ENCODE results near the gene IGFL4.

The IGFL4 gene

GRCh38 chr19:46060012-46060411 is 19.2 kb upstream of the IGFL4 start:
- no peak for DNase-seq

- no peak for DNase-seq
These were observed 18.0 kb upstream of the IGFL4 start for GRCh38 chr19:46058778-46059177.

DNA sequence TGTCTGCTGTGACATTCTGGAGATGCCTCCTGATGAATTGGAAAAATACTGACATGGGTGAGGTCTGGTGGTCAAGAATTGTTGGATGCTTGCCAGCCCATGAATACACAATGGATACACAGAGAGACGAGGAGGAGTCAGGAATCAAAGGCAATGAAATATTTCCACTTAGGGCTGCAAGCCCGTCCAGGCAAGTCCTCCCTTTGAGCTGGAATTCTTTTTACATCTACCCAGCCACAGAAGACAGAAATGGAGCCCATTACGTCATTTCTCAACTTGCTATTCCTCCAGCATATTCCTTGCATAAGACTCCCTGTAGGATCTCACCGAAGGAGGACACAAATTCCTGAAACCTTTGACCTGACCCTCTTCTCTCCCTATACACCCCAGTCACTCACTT is 15.7 kb upstream of the IGFL4 start:
- no peak for DNase-seq

DNA sequence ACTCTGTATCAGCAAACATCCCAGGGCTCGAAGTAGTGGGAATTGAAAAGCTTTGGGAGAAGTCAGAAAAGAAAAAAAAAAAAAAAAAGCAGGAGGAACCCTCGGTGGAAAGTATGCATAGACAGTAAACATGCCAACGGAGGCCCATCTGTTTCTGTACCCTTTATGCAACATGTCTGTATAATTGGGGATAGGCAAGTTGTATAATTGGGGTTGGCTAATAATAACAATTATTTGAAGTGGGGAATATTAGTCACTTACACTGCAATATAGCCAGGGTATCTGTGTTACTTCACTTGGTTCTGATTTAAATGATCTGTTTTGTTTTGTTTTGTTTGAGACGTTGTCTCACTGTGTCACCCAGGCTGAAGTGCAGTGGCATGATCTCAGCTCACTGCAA is 12.1 kb upstream of the IGFL4 start:
- DNase-seq = no peak

DNA sequence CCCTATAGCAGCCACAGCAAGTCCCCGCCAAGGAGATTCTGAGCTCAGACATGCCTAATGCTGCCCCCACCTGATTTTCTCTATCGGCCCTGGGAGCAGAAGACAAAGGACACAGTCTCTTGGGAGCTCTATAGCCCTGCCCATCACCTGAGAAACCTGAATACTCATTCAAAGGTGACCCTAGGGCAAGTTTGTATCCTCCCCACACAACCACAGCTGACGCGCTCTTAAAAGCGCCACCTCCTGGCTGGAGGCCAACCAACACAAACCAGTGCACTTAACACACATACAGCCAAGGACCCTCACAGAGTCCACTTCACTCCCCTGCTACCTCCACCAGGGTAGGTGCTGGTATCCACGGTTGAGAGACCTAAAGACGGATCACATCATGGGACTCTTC is 8.8 kb upstream of the IGFL4 start:
- no peak for DNase-seq

DNA sequence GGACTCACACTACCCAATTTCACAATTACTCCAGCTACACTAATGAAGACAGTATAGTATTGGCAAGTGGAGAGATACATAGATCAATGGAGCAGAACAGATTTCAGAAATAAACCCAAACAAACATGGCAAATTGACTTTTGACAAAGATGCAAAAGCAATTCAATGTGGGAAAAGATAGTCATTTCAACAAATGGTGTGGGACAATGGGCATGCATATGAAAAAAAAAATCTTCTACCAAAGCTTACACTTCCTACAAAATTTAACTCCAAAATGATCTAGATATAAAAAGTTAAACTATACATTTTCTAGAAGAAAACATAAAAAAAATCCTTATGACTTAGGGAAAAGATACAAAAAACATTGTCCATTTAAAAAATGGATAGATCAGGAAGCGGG is 2.7 kb upstream of the IGFL4 start:
- no peak for DNase-seq

GRCh38 chr19:46042252-46042883 is 1.6 kb upstream of the IGFL4 start:
- no peak for DNase-seq

- no peak for DNase-seq
These were observed 677 bp downstream of the IGFL4 start for GRCh38 chr19:46040125-46040524.

DNA sequence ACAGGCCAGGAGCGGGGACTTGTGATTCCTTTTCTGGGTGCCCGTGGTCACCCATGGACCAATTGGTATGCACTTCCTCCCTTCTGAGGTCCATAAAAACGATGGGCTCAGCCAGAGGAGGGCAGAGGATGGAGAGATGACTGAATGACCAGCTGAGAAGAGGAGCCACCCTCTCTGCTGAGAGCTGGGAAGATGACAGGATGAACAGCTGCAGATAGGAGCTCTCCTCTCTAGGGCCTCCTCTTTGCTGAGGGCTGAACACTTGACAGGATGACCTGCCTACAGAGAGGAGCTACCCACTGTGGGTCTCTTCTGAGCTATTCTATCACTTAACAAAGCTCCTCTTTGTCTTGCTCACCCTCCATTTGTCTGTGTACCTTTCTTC is 4.1 kb downstream of the IGFL4 start:
- no peak for DNase-seq

- no peak for DNase-seq
These were observed 4.6 kb downstream of the IGFL4 start for GRCh38 chr19:46035986-46036743.

GRCh38 chr19:46035546-46035945 is 5.3 kb downstream of the IGFL4 start:
- DNase-seq = no peak

DNA sequence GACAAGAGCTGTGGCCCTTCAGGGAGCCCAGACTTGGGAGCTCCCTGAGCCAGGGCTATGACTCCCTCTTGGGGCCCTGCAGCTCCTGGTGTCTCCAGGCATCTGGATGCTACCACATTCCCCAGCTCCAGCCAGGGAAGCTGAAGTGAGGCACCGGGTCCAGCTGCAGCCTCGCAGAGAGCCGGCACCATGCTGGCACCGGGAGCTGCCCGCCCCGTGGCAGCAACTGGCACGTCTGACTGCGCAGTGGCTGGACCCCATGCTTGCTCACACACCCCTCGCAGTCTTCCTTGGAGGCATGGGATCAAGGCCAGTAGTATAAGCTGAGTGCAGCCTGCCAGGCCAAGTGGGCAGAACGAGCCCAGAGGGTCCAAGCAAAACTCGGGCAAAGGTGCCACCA is 7.4 kb downstream of the IGFL4 start:
- DNase-seq = no peak

DNA sequence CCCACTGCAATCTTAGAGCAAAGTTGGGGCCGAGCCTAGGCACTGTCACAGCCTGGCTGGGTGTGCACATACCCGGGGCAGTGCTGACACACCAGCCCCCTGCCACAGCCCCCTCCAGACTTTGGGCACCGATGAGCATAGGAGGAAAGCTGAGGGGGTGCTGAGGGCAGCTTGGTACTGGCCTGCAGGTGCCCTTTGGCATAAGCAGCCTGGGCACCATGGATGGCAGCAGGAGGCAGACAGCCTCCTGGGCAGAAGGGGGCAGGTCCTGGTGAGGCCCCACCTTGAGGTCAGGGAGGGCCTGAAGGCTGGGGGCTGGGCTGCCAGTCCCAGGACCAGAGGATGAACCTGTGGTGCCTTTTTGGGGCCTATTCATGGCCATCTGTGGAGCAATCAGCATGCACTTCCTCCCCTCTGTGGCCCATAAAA is 8.2 kb downstream of the IGFL4 start:
- no peak for DNase-seq

DNA sequence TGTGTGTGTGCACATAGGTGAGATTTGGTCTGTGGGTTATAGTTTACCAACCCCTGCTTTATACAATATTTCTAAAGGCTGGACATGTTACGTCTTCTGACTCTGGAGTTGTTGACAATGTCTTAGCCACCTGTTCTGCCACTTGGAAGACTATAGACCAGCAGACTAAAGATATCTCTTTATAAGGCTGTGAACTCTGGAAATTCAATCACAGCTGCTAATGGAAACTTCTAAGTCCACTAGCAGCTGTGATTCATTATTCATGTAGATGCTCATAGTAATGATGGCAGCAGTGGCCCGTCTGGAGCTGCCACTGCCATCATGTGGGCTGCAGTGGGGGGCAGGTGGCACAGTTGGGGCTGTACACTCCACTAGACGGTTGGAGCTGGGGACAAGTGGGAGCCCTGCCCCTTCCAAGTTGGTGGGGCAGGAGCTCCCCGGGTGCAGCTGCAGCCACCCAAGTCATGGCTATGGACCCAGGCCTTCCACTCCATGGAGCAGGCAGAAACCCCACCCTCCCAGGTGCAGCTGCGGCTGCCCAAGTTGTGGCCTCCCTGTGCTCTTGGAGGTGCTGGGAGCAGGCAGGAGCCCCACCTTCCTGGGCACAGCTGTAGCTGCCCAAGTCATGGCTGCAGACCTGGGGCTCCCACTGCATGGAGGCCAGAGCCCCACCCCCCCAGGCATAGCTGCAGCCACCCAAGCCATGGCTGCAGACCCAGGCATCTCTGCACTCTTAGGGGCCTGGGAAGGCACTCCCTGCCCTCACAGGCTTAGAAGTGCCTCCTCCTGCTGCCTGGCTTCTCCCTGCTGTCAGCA is 8.8 kb downstream of the IGFL4 start:
- DNase-seq = no peak

GRCh38 chr19:46030812-46031550 is 9.8 kb downstream of the IGFL4 start:
- no peak for DNase-seq

- DNase-seq = no peak
These were observed 15.0 kb downstream of the IGFL4 start for GRCh38 chr19:46025835-46026234.

DNA sequence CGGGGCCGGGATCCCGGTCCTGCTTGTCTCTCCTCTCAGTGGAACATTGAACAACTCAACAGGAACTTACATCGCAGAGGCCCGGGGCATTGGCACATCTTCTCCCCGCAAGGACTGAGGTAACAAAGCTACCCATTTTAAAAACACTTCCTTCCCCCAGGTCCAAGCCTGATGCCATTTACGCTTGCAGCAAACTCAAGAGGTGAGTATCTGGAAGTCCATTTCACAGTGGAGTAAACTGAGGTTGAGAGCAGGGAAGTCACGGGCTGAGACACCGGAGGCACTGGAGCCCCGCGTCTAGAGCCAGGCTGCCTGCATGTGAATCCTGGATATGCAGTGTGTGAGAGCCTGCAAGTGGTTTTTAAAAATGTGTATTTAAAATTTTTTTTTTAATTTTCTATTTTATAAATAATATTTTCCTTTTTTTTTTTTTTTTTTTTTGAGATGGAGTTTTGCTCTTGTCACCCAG is 17.5 kb downstream of the IGFL4 start:
- no peak for DNase-seq

- DNase-seq = no peak
These were observed 18.1 kb downstream of the IGFL4 start, which contains the start of gene PGLYRP1 for GRCh38 chr19:46022431-46023310. PGLYRP1 (minus strand) TSS chr19:46023053; CDS start chr19:46023021, 32 bp downstream.

GRCh38 chr19:46022061-46022430 is 18.8 kb downstream of the IGFL4 start:
- DNase-seq = no peak

GRCh38 chr19:46021531-46022041 is 19.2 kb downstream of the IGFL4 start:
- DNase-seq = no peak

GRCh38 chr19:46020819-46021125 is 20.0 kb downstream of the IGFL4 start:
- no peak for DNase-seq

DNA sequence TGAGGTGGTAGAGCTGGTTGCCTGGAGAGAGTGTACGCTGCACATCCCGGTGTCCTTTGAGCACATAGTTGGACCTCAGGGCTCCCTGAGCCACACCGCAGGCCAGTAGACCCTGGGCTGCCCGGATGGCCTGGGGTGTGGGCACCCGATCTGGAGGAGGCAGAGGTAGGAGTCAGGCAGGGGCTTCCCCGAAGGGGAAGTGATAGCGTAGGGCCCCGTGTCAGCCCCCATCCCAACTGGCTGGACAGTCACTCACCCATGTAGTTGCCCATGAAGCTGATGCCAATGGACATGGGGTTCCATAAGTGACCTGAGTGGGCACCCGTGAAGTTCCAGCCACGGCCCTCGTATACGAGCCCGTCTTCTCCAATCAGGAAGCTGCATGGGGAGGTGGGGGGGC is 21.5 kb downstream of the IGFL4 start:
- no peak for DNase-seq

All from GOT3 (cell line).